GM12875 (cell line): Measurements from ENCODE around the gene PNMA6E.

Experiments used
- H3K4me3 ChIP-seq: one replicate; pipeline ENCODE4 v1.5.1; 2011; ENCODE audit warnings: low read depth, low read length, control low read depth
- TF ChIP-seq, protein P1 (sequence below): IDR thresholded peaks from 2 replicates; pipeline ENCODE4 v1.5.1; 2011; ENCODE audit warnings: low read depth, mild to moderate bottlenecking, control low read depth, inconsistent platforms, low read length, moderate library complexity, borderline replicate concordance; ENCODE audit not compliant: insufficient read depth

The PNMA6E gene

GRCh38 chrX:153377727-153378126 is 23.4 kb downstream of the PNMA6E start:
- no peak overlapping the region for H3K4me3 ChIP-seq
- TF ChIP-seq, protein P1, sequence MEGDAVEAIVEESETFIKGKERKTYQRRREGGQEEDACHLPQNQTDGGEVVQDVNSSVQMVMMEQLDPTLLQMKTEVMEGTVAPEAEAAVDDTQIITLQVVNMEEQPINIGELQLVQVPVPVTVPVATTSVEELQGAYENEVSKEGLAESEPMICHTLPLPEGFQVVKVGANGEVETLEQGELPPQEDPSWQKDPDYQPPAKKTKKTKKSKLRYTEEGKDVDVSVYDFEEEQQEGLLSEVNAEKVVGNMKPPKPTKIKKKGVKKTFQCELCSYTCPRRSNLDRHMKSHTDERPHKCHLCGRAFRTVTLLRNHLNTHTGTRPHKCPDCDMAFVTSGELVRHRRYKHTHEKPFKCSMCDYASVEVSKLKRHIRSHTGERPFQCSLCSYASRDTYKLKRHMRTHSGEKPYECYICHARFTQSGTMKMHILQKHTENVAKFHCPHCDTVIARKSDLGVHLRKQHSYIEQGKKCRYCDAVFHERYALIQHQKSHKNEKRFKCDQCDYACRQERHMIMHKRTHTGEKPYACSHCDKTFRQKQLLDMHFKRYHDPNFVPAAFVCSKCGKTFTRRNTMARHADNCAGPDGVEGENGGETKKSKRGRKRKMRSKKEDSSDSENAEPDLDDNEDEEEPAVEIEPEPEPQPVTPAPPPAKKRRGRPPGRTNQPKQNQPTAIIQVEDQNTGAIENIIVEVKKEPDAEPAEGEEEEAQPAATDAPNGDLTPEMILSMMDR, result no peak

- TF ChIP-seq, protein P1, result no peak
- no peak overlapping the region for H3K4me3 ChIP-seq
Observed at GRCh38 chrX:153375571-153375970, 25.6 kb downstream of the PNMA6E start.

- no peak overlapping the region for H3K4me3 ChIP-seq
- TF ChIP-seq, protein P1, result no peak
Observed at GRCh38 chrX:153374426-153374825, 26.7 kb downstream of the PNMA6E start.

DNA sequence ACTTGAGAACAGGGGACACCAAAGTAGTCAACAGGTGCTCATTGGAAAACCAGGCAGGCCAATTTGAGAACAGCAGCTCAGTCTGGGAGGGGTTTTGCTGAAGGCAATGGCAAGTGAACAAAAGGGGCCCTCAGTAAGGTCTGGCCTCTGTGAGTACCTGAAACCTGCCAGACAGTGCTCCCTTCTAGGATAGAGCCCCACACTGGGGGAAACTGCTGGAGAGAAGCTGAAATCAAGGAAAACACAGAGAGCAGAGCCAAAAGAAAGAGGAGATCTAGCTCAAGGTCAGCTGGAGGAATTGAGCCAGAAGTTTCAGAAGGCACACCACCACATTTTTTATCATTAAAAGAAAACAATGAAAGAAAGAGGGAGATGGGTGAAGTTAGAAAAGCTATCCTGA is 28.2 kb downstream of the PNMA6E start:
- TF ChIP-seq, protein P1, result no peak

GRCh38 chrX:153371256-153371655 is 29.9 kb downstream of the PNMA6E start:
- TF ChIP-seq, protein P1, result no peak
- H3K4me3 ChIP-seq, result no peak overlapping the region

More for the DNA sequence above, 28.2 kb downstream of the PNMA6E start:
- no peak overlapping the region for H3K4me3 ChIP-seq

- TF ChIP-seq, protein P1, result no peak
- H3K4me3 ChIP-seq, result no peak overlapping the region
Observed at GRCh38 chrX:153370293-153371055, 30.7 kb downstream of the PNMA6E start.

DNA sequence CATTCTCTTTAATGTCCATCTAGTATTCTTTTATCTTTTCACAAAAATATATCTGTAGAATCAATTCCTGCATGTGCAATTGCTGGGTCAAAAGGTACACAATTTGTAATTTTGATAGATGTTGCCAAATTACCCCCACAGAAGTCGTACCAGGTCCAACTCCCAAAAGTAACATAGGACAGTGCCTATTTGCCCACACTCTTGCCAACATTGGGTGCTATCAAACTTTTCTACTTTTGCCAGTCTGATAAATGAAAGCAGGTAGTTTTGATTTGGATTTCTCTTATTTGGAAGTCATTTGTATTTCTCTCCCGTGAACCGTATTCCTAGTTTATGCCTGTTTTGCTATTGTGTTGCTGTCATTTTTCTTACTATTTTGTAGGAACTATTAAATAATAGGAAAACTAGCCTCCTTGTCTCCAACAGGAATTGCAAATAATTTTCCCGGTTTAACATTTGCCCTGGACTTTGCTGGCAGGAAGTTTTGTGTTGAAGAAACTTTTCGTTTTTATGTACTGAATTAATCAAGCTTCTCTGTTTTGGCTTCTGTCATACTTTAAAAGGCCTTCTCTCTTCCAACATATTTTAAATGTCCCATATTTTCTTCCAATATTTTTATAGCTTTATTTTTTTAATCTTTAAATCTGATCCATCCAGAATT is 34.1 kb downstream of the PNMA6E start:
- TF ChIP-seq, protein P1, result no peak
- no peak overlapping the region for H3K4me3 ChIP-seq
